Stimulated activated effector memory CD8-positive, alpha-beta T cell treated with anti-CD3 and anti-CD28 coated beads, Interleukin-12 subunit alpha, Interleukin-12 subunit beta, amount 100 ng/mL, for 72 hours (primary cell): ENCODE measurements around the gene RCN1.

Experiments
- ATAC-seq: fragments of 150-1000 bp; cut with Tn5 transposase; 2 replicates; pipeline ENCODE4 v1.10.0; 2021
- DNase-seq, 2 donors: peaks; one replicate each; pipeline ENCODE4 v3.0.0; 2021 to 2022; ENCODE audit warnings: low spot score in 2 of 2
- H3K27ac Mint-ChIP-seq: one replicate; pipeline ENCODE4 v1.8.0; 2022; ENCODE audit warnings: mild to moderate bottlenecking, mixed read lengths
- H3K36me3 Mint-ChIP-seq: one replicate; pipeline ENCODE4 v1.8.0; 2022; ENCODE audit warnings: mild to moderate bottlenecking, mixed read lengths
- H3K4me1 Mint-ChIP-seq: one replicate; pipeline ENCODE4 v1.8.0; 2022; ENCODE audit warnings: mixed read lengths
- H3K4me3 Mint-ChIP-seq: one replicate; pipeline ENCODE4 v1.8.0; 2022; ENCODE audit warnings: mild to moderate bottlenecking, mixed read lengths
- H3K9me3 Mint-ChIP-seq: one replicate; pipeline ENCODE4 v1.8.0; 2022; ENCODE audit warnings: mixed read lengths

RCN1 gene

GRCh38 chr11:32069361-32070058 is 21.4 kb upstream of the RCN1 start:
- H3K27ac Mint-ChIP-seq = no peak overlapping the region
- H3K4me1 Mint-ChIP-seq = no peaks in the 10 kb centered on the region
- H3K36me3 Mint-ChIP-seq = no peaks in the 10 kb centered on the region
- no peak for ATAC-seq
- H3K9me3 Mint-ChIP-seq = no peaks in the 10 kb centered on the region
- H3K4me3 Mint-ChIP-seq = no peak overlapping the region
- no peak for DNase-seq

- Mint-ChIP-seq H3K4me3 (no peak overlapping the region), H3K9me3 (no peaks in the 10 kb centered on the region), H3K4me1 (no peaks in the 10 kb centered on the region), H3K36me3 (no peaks in the 10 kb centered on the region), H3K27ac (no peak overlapping the region)
- ATAC-seq = no peak
- no peak for DNase-seq
Observed at GRCh38 chr11:32070692-32071091, 20.2 kb upstream of the RCN1 start.

DNA sequence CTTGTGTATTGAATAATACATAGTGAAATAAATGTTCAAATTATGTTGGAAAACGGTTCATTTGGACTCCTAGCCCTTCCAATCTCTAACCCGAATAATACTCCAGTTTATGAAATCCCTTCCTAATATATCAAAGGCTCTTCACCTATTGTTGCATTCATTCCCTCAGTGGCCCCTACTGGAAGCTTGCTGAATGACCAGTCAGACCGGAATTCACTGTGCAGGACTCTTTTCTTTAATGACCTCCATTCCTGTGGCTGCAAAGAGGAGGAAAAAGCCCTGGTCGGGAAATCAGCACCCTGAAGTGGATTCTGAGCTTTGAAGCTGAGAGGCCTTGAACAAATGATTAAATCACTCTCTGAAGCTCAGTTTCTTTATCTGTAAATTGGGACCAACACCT is 19.1 kb upstream of the RCN1 start:
- Mint-ChIP-seq H3K27ac (no peak overlapping the region), H3K9me3 (no peaks in the 10 kb centered on the region), H3K4me3 (no peak overlapping the region), H3K4me1 (no peaks in the 10 kb centered on the region), H3K36me3 (no peaks in the 10 kb centered on the region)
- DNase-seq (no peak), ATAC-seq (no peak)

DNA sequence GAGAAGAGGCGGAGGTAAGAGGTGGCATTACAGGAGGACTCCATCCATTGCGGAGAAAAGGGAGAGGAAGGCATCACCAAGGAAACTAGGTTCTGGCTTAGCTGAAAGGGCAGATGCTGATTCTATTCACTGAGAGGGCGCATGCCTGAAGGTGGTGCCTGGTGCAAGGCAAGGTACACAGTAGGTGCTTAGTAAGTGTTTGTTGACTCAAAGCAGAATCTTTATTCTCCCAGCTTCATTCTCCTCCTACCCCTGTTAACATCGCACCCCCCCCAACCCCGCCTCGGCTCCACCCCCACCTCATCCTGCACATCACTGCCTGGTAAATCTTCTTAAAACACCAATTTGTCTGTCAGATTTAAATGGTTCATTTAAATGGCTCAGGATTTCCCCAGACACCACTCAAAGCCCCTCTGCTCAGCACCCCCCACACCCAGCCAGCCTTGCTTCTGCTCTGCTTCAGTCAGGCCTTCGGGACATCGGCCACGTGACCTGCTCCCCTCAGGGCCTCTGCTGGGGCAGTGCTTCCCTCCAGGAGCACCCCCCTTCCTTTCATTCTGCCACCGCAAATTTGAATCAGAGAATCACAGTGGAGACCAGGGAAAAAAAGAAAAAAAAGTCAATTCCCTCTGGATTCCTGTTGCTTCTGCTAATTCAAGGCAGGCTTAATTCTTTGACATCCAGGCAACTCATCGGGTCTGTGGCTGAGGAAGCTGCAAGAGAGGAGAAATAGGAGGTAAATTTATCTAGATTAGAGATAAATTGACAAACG is 17.8 kb upstream of the RCN1 start:
- Mint-ChIP-seq H3K27ac (no peak overlapping the region), H3K4me1 (no peaks in the 10 kb centered on the region), H3K36me3 (no peaks in the 10 kb centered on the region), H3K9me3 (no peaks in the 10 kb centered on the region), H3K4me3 (no peak overlapping the region)
- no peak for DNase-seq
- no peak for ATAC-seq

DNA sequence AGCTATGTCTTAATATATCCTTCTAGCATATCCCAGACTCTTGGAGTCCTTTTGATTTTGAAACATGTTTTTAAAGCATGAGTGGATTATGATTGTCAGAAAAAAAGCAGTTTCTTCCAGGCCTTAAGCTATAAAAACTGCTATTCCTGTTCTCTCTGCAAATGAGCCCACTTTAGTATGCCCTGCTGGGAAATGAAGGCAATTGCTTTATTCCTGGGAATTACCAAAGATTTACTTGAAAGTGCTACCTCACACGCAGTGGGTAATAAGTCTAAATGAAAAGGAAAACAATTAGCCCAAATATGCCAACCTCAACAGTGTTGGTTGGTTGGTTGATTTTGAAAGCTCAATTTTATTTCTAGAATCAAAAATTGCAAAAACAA is 17.2 kb upstream of the RCN1 start:
- DNase-seq (no peak), ATAC-seq (no peak)
- H3K4me1 Mint-ChIP-seq = no peaks in the 10 kb centered on the region
- no peaks in the 10 kb centered on the region for H3K36me3 Mint-ChIP-seq
- H3K4me3 Mint-ChIP-seq = no peak overlapping the region
- H3K9me3 Mint-ChIP-seq = no peaks in the 10 kb centered on the region
- no peak overlapping the region for H3K27ac Mint-ChIP-seq

- no peak overlapping the region for H3K4me3 Mint-ChIP-seq
- ATAC-seq (no peak), DNase-seq (no peak)
- H3K36me3 Mint-ChIP-seq = peaks cover 6% of the 10 kb centered on the region
- H3K27ac Mint-ChIP-seq = no peak overlapping the region
- no peaks in the 10 kb centered on the region for H3K9me3 Mint-ChIP-seq
- no peaks in the 10 kb centered on the region for H3K4me1 Mint-ChIP-seq
Observed at GRCh38 chr11:32079553-32079952, 11.3 kb upstream of the RCN1 start.

- no peak overlapping the region for H3K4me3 Mint-ChIP-seq
- H3K4me1 Mint-ChIP-seq = no peaks in the 10 kb centered on the region
- peaks cover 6% of the 10 kb centered on the region for H3K36me3 Mint-ChIP-seq
- no peak for ATAC-seq
- no peak overlapping the region for H3K27ac Mint-ChIP-seq
- H3K9me3 Mint-ChIP-seq = no peaks in the 10 kb centered on the region
- DNase-seq = no peak
Observed at GRCh38 chr11:32080361-32080980, 10.4 kb upstream of the RCN1 start.

DNA sequence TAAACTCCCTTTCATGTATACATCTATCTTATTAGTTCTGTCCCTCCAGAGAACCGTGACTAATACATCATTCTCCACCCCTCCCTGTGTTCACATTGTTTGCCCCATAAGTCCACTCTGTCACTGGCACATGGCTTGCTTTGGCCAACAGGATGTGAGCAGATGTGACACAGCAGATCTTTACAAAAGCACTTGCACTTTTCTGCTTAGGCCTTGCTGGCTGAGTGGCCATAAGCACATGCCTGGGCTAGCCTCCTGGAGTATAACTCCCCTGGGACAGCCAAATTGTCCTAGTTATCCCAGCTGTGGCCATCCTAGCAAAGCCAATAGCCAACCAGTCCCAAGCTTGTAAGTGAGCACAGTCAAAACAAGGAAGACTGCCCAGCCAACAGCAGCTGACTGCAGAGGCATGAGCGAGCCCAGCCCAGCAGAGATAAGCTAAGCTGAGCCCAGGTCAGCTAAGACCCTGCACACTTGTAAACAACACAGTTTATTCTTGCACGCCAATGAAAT is 9.7 kb upstream of the RCN1 start:
- no peaks in the 10 kb centered on the region for H3K9me3 Mint-ChIP-seq
- no peak overlapping the region for H3K4me3 Mint-ChIP-seq
- peaks cover 6% of the 10 kb centered on the region for H3K36me3 Mint-ChIP-seq
- H3K27ac Mint-ChIP-seq = no peak overlapping the region
- DNase-seq = no peak
- no peaks in the 10 kb centered on the region for H3K4me1 Mint-ChIP-seq
- ATAC-seq = no peak

DNA sequence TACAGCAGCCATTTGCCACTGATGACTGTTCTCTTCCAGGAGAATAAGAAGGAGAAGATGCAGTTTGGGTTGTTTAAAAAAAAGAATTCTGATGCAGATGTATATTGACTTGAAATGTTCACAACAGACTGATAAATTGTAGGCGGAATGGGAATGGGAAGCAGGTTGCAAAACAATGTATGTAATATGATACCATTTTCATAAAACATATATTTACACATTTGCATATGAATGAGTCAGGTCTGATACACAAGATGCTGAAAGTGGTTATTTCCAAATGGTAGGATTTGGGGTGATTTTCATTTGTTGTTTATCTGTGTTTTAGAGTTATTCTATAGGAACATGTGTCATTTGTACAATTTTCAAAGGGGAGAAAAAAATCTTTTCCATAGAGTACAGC is 9.0 kb upstream of the RCN1 start:
- Mint-ChIP-seq H3K9me3 (no peaks in the 10 kb centered on the region), H3K27ac (no peak overlapping the region), H3K4me1 (no peaks in the 10 kb centered on the region), H3K4me3 (no peak overlapping the region), H3K36me3 (peaks cover 6% of the 10 kb centered on the region)
- DNase-seq (no peak), ATAC-seq (no peak)

DNA sequence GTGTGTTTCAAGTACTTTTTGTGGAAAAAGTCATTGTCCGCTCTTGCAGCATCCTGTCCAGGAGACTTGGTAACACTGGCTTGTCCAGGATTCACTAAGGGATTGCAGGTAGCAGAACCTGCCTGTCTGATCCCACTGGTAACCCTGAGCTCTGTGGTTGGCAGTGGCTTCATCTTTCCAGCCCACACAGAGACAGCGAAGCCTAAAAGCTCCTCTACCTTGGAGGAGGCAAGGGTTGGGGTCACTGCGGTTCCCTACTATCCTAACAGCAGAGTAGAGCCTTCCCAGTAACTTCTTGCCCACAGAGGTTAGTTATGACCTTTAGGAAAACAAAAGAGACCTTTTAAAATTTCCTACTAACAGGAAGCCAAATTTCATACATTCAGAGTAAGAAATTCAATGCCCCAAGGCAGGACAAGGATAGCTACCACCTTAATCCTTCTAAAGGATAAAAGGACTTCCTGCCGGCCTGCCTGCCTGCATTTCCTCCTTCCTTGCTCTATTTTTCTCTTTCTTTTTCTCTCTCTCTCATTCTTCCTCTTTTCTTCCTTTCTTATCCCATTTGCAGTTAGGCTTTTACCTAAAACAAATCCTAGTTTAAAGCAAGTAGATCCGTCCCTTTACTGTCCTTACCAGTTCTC is 8.4 kb upstream of the RCN1 start:
- DNase-seq (no peak), ATAC-seq (no peak)
- Mint-ChIP-seq H3K27ac (no peak overlapping the region), H3K4me1 (peaks cover 6% of the 10 kb centered on the region), H3K9me3 (no peaks in the 10 kb centered on the region), H3K36me3 (peaks cover 6% of the 10 kb centered on the region), H3K4me3 (no peak overlapping the region)

DNA sequence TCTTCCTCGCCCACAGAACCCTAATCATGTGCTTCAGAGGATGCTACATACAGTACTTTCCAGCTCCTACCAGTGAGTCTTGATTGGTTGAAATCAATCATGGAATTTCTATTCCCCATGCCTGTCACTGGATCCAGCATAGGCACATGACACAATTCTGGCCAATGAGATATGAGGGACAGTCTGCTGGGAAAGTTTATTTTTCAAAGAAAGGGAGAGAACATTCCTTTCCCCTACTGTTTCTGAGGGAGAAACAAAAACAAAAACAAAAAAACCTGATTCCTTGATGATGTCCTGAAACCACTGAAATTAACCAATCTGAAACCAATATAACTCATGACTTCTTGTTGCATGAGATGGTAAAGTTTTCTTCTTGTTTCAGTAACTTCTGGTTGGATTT is 3.3 kb upstream of the RCN1 start:
- Mint-ChIP-seq H3K4me1 (peaks cover 28% of the 10 kb centered on the region), H3K36me3 (peaks cover 4% of the 10 kb centered on the region), H3K9me3 (no peaks in the 10 kb centered on the region), H3K4me3 (peak overlapping the region; percentile 14), H3K27ac (no peak overlapping the region)
- ATAC-seq (peak; percentile 1), DNase-seq (no peak)

GRCh38 chr11:32088117-32088941 is 2.5 kb upstream of the RCN1 start:
- Mint-ChIP-seq H3K4me1 (peaks cover 35% of the 10 kb centered on the region), H3K9me3 (no peaks in the 10 kb centered on the region)
- ATAC-seq = peak; percentile 79

GRCh38 chr11:32092581-32093170 is 1.8 kb downstream of the RCN1 start:
- ATAC-seq = no peak
- H3K27ac Mint-ChIP-seq = peak overlapping the region; percentile 87

More at GRCh38 chr11:32088117-32088941, 2.5 kb upstream of the RCN1 start:
- Mint-ChIP-seq H3K27ac (peak overlapping the region; percentile 1), H3K36me3 (no peaks in the 10 kb centered on the region), H3K4me3 (peak overlapping the region; percentile 14)
- no peak for DNase-seq

GRCh38 chr11:32094923-32095322 is 4.0 kb downstream of the RCN1 start:
- DNase-seq (no peak), ATAC-seq (no peak)
- Mint-ChIP-seq H3K4me3 (no peak overlapping the region), H3K9me3 (no peaks in the 10 kb centered on the region), H3K4me1 (peaks cover 33% of the 10 kb centered on the region), H3K36me3 (peaks cover 30% of the 10 kb centered on the region), H3K27ac (no peak overlapping the region)

More at GRCh38 chr11:32092581-32093170, 1.8 kb downstream of the RCN1 start:
- peaks cover 10% of the 10 kb centered on the region for H3K36me3 Mint-ChIP-seq
- H3K4me1 Mint-ChIP-seq = peaks cover 43% of the 10 kb centered on the region
- peak overlapping the region; percentile 67 for H3K4me3 Mint-ChIP-seq
- DNase-seq = no peak
- no peaks in the 10 kb centered on the region for H3K9me3 Mint-ChIP-seq
